Measurements from ENCODE around the gene TSPAN4.

Gene TSPAN4

GRCh38 chr11:839280-839623 is 3.4 kb upstream of the TSPAN4 start:
- no peak for TF ChIP-seq CTCF (IDR thresholded peaks at IDR 0.05; ENCODE audit: low read depth, low read length)
- no peak overlapping the region for H3K4me3 ChIP-seq (ENCODE audit: low read depth, low read length)

- peak; percentile 31 for TF ChIP-seq CTCF (IDR thresholded peaks at IDR 0.05; ENCODE audit: low read depth, low read length)
- H3K4me3 ChIP-seq (ENCODE audit: low read depth, low read length): no peak overlapping the region; the same call in 1 of the 2 replicates
Observed at GRCh38 chr11:839875-840617, 2.6 kb upstream of the TSPAN4 start.

- no peak for TF ChIP-seq CTCF (IDR thresholded peaks at IDR 0.05; ENCODE audit: low read depth, low read length)
- peak overlapping the region; percentile 94 for H3K4me3 ChIP-seq (ENCODE audit: low read depth, low read length)
Observed at GRCh38 chr11:841981-842369, 677 bp upstream of the TSPAN4 start.

GRCh38 chr11:843086-843734 is 558 bp downstream of the TSPAN4 start:
- TF ChIP-seq CTCF (IDR thresholded peaks at IDR 0.05; ENCODE audit: low read depth, low read length): no peak
- peak overlapping the region; percentile 94 for H3K4me3 ChIP-seq (ENCODE audit: low read depth, low read length)

- no peak for TF ChIP-seq CTCF (IDR thresholded peaks at IDR 0.05; ENCODE audit: low read depth, low read length)
- H3K4me3 ChIP-seq (ENCODE audit: low read depth, low read length): peak overlapping the region; percentile 94
Observed at GRCh38 chr11:843818-844692, 1.4 kb downstream of the TSPAN4 start.

GRCh38 chr11:844693-845644 is 2.3 kb downstream of the TSPAN4 start:
- peak overlapping the region; percentile 94 for H3K4me3 ChIP-seq (ENCODE audit: low read depth, low read length)
- no peak for TF ChIP-seq CTCF (IDR thresholded peaks at IDR 0.05; ENCODE audit: low read depth, low read length)

Data from WI38 (cell line).